ENCODE results near the gene TBCE.
A peak's percentile ranks its signal among the peaks of the same experiment; 100 is the strongest.

TBCE gene

GRCh38 chr1:235485558-235485957 lies 118.3 kb downstream of the TBCE start:
- no peak for TF ChIP-seq CTCF (IDR thresholded peaks at IDR 0.05; ENCODE audit: insufficient read depth, low read depth, low read length, missing control alignments)
- no peak overlapping the region for H3K4me3 ChIP-seq (ENCODE audit: low read length)
- no peak for DNase-seq (ENCODE audit: low read depth)

GRCh38 chr1:235486321-235486720 lies 119.1 kb downstream of the TBCE start:
- no peak for DNase-seq (ENCODE audit: low read depth)
- no peak for TF ChIP-seq CTCF (IDR thresholded peaks at IDR 0.05; ENCODE audit: insufficient read depth, low read depth, low read length, missing control alignments)
- H3K4me3 ChIP-seq (ENCODE audit: low read length) = no peak overlapping the region

- no peak for DNase-seq (ENCODE audit: low read depth)
- no peak for TF ChIP-seq CTCF (IDR thresholded peaks at IDR 0.05; ENCODE audit: insufficient read depth, low read depth, low read length, missing control alignments)
- no peak overlapping the region for H3K4me3 ChIP-seq (ENCODE audit: low read length)
These were observed 124.4 kb downstream of the TBCE start for GRCh38 chr1:235491644-235492043.

DNA sequence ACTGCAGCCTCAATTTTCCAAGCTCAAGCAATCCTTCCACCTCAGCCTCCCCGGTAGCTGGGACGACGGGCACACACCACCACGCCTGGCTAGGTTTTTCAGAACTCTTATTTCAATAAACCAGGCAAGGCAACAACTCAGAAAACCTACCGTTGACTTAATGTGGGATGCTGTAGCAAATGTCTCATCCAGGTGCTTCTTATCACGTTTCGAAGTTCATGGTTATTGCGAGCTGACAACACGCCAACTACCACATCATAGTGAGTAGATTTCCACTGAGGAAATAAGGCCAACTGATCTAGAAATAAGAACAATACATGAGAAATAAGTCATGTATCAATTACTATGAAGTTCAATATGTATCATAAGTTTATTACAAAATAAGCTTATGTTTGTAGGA lies 127.3 kb downstream of the TBCE start:
- no peak for DNase-seq (ENCODE audit: low read depth)
- no peak overlapping the region for H3K4me3 ChIP-seq (ENCODE audit: low read length)
- TF ChIP-seq CTCF (IDR thresholded peaks at IDR 0.05; ENCODE audit: insufficient read depth, low read depth, low read length, missing control alignments) = no peak

DNA sequence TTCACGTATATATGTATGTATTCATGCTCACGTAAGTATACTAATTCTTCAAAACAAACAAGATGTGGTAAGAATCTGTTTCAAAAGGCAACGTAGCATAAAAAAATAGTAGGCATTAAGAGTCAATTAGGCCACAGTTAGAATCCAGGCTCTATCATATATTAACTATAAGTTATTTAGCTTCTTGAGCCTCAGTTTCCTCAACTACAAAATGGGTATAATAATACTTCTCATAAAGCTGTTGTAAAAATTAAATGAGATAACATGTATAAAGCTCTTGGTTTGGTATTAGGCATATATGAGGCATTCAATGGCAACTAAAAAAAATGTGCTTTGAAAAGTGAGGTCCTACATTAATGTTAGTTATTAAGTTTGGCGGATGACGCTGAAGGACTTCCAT lies 127.8 kb downstream of the TBCE start:
- no peak for DNase-seq (ENCODE audit: low read depth)
- H3K4me3 ChIP-seq (ENCODE audit: low read length) = no peak overlapping the region
- TF ChIP-seq CTCF (IDR thresholded peaks at IDR 0.05; ENCODE audit: insufficient read depth, low read depth, low read length, missing control alignments) = no peak

DNA sequence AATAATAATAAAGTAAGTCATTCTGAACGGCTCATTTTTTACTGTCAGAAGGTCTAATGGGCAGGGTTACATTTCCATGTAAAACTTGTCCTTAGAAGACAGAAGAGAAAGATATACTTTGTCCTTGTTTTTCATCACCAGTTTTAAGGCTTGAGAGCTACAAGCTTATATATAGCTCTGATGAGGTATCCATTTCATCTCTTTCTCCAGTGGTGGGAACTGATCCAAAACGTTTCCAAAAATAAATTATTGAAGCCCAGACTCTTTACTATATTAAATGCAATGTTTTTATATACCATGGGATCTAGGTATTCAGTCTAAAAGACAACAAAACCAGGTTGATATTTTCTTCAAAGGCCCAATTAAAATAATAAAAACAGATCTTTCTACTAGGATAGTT lies 128.3 kb downstream of the TBCE start:
- no peak for DNase-seq (ENCODE audit: low read depth)
- H3K4me3 ChIP-seq (ENCODE audit: low read length) = no peak overlapping the region
- TF ChIP-seq CTCF (IDR thresholded peaks at IDR 0.05; ENCODE audit: insufficient read depth, low read depth, low read length, missing control alignments) = no peak

DNA sequence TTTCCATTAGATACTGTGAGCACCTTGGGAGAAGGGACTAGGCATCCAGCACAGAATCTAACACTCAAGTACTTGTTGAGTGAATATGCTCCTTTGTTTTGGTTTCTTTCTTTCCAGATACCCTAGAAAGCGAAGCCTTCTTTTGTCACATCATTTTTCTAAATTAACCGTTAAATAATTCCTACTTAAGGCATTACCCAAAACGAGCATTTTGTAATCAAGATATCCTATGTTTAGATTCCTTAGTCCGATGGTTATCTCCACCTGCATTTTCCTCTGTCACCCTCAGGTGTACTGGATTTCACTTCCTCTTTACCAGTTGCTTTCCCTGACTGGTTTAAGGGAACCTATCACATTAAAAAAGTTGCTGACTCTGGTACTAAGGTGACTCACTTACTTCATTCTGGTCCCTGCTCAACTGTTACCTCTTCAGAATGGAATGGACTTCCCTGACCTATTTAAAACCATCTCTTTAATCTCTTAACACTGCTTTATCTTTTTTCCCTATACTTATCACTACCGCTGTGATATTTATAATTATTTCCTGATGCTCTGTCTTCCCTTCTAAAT lies 133.8 kb downstream of the TBCE start:
- peak; percentile 83 for DNase-seq (ENCODE audit: low read depth)
- TF ChIP-seq CTCF (IDR thresholded peaks at IDR 0.05; ENCODE audit: insufficient read depth, low read depth, low read length, missing control alignments) = no peak
- no peak overlapping the region for H3K4me3 ChIP-seq (ENCODE audit: low read length)

Data from epithelial cell of esophagus (primary cell).